Measurements from ENCODE around the gene BOLA3. TPM values are rescaled to one million over a fixed set of nuclear protein-coding genes. Genes with fewer than 3 reads are reported as not detected.
"Not testable (repeated sequence)": the region's sequence is repeated elsewhere in the genome, so short reads cannot be mapped to it uniquely, and the experiment has no call there.

BOLA3 gene
- total RNA-seq, 4 donors from 2014 or later, result 27.1 to 69.3 (median 40.8) TPM

DNA sequence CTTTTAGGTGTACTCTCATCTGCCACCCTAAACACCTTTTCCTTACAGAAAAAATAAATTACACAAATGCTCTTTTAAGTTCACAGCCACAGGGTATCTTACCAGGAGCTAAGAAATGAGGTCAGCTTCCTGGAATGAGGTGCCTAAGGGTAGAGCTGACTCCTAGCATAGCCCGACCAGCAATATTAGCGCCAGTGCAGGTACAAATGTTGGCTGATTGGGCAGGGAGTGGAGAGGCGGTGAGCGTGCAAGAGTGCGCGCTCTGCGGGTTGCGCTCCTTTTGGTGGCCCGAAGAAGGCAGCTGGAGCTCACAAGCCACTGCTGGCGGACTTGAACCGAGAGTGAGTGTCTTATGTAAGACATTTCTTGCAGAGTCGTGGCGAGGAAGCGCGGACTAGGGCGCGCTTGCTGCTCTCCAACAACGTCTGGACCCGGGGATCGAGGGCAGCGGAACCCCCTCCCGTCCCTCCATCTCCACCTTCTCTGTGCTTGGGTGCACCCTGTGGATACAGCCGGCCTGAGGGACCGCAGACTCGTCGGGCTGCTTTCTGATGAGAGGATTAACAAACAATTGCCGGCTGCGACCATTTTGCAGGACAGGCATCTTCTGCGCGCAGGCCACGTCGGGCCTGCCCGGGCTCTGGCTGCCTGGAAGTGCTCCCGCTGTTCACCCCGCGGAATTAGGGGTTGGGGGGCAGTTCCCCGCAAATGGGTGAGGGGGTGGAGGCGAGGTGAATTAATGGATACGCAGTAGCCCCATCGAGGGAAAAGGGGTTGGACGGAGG is 17.3 kb downstream of the BOLA3 start:
- intact Hi-C loops (cut with DNase I), result no loop called here
- Histone ChIP-seq H3K9me3 (no peaks in the 10 kb centered on the region), H3K4me1 (peaks cover 0 to 7% (median 0%) of the 10 kb centered on the region in 3 donors), H3K36me3 (peaks cover 0 to 23% (median 0%) of the 10 kb centered on the region in 3 donors), H3K27ac (no peak overlapping the region), H3K27me3 (peaks cover 0 to 29% (median 0%) of the 10 kb centered on the region in 4 donors), H3K4me3 (no peak overlapping the region)
- TF ChIP-seq CTCF (IDR thresholded peaks at IDR 0.05) (no peak), POLR2A (IDR thresholded peaks at IDR 0.05) (no peak)
- WGBS, 2 donors, result 44 to 58% methylated on average over 9 to 26 of the region's 41 CpGs
- DNase-seq, result no peak

DNA sequence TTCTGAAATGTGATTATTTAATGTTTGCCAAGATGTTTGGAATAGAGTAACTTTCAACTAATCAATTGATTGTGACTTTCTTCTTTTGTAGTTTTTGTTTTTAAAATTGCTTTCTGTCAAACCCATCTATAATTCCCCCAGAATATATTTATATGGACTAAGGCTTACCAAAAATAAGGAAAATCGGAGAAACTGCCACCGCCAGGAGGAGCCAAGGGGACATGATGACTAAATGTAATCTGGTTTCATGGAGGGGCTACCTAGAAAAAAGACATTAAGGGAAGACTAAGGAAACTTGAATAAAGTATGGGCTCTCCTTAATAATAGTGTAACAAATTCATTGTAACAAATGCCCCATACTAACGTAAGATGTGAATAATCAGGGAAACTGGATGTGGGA is 19.5 kb downstream of the BOLA3 start:
- 79 to 82% methylated on average over 3 of the region's 3 CpGs for WGBS, 2 donors
- Histone ChIP-seq H3K4me3 (no peak overlapping the region), H3K4me1 (peaks cover 0 to 7% (median 0%) of the 10 kb centered on the region in 3 donors), H3K36me3 (peaks cover 0 to under 1% (median 0%) of the 10 kb centered on the region in 3 donors), H3K9me3 (peaks cover 0 to under 1% (median 0%) of the 10 kb centered on the region in 3 donors), H3K27me3 (peaks cover 0 to 29% (median 0%) of the 10 kb centered on the region in 4 donors), H3K27ac (no peak overlapping the region)
- intact Hi-C loops (cut with DNase I), result no loop called here
- TF ChIP-seq CTCF (IDR thresholded peaks at IDR 0.05) (no peak), POLR2A (IDR thresholded peaks at IDR 0.05) (no peak)
- DNase-seq, result no peak

DNA sequence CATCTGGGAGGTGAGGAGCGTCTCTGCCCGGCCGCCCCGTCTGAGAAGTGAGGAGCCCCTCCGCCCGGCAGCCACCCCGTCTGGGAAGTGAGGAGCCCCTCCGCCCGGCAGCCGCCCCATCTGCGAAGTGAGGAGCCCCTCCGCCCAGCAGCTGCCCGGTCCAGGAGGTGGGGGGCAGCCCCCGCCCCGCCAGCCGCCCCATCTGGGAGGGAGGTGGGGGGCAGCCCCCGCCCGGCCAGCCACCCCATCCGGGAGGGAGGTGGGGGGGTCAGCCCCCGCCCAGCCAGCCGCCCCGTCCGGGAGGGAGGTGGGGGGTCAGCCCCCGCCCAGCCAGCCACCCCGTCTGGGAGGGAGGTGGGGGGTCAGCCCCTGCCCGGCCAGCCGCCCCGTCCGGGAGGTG is 23.8 kb downstream of the BOLA3 start:
- H3K4me3 ChIP-seq; DNase-seq; H3K27ac ChIP-seq; intact Hi-C loops (cut with DNase I); H3K27me3 ChIP-seq; H3K9me3 ChIP-seq; H3K36me3 ChIP-seq: not testable (repeated sequence)
- WGBS, 2 donors, result no CpG with 5 or more reads among the region's 29 CpGs
- H3K4me1 ChIP-seq, result peaks cover 0 to 11% (median 0%) of the 10 kb centered on the region in 3 donors

GRCh38 chr2:74121846-74122245 is 25.9 kb downstream of the BOLA3 start:
- H3K9me3 ChIP-seq; intact Hi-C loops (cut with DNase I); DNase-seq; H3K27me3 ChIP-seq; H3K36me3 ChIP-seq; H3K4me3 ChIP-seq; H3K27ac ChIP-seq: not testable (repeated sequence)
- H3K4me1 ChIP-seq, result peaks cover 0 to 11% (median 0%) of the 10 kb centered on the region in 3 donors
- WGBS, 2 donors, result 89 to 100% methylated on average over 1 of the region's 1 CpG

DNA sequence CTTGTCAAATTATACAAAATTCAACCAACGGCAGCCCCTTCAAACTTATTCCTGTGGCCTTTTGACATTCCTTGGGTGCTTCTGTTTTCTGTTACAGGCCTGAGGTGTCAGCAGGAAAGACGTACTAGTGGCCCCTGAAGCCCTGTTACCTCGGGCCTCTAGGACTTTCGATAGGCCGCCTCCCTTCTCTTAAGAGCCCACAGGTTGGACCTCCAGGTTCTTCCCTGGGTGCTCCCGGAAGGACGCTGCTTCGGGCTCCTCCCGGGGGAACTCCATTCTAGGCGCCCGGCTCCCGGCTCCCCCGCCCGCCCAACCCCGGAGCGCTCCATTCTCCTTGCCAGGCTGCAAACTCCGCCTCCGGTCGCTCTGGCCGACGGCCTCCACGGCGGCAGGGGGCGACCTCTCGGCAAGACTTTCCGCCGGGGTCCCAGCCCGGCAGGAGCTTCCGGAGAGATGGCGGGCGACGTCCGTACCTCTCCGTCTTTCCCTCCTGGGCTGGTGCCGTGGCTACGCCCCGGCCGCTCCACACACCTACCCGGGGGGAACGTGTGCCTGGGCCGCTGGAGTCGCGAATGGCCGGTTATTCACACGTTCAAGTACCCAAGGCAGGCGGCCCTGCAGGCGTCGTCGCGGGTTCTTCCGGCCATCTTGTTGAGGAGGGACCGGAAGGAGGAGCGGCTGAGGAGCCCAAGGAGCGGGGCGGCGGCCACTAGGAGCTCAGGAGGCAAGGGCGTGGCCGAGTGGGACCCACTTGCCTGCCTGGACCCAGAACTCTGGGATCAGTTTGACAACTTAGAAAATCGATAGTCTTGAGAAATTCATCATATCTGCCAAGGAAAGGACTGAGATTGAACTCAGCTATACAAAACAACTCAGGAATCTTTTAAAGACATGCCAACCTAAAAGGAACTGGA is 27.5 kb downstream of the BOLA3 start:
- Histone ChIP-seq H3K4me1 (peaks cover 0 to 11% (median 0%) of the 10 kb centered on the region in 3 donors), H3K27ac (peak overlapping the region; percentile 84 to 92 (median 90)), H3K9me3 (peaks cover 0 to 7% (median 0%) of the 10 kb centered on the region in 3 donors), H3K27me3 (no peaks in the 10 kb centered on the region), H3K36me3 (no peaks in the 10 kb centered on the region), H3K4me3 (peak overlapping the region; percentile 64 to 83 (median 74))
- intact Hi-C loops (cut with DNase I), result no loop called here
- peak; percentile 29 for DNase-seq
- TF ChIP-seq CTCF (IDR thresholded peaks at IDR 0.05) (peak; percentile 31 to 72 (median 52)), POLR2A (IDR thresholded peaks at IDR 0.05) (peak in 1 of 4 donors; percentile 17)
- 12 to 13% methylated on average over 7 to 17 of the region's 59 CpGs for WGBS, 2 donors

GRCh38 chr2:74119339-74119738 is 28.4 kb downstream of the BOLA3 start:
- H3K27me3 ChIP-seq, result no peaks in the 10 kb centered on the region
- H3K36me3 ChIP-seq, result no peaks in the 10 kb centered on the region
- H3K27ac ChIP-seq, result peak overlapping the region in 1 of 4 donors; percentile 92
- H3K4me3 ChIP-seq, result peak overlapping the region in 2 of 4 donors; percentile 70 to 78
- peaks cover 0 to 11% (median 0%) of the 10 kb centered on the region in 3 donors for H3K4me1 ChIP-seq
- intact Hi-C loops (cut with DNase I), result no loop called here
- H3K9me3 ChIP-seq, result peaks cover 0 to 7% (median 0%) of the 10 kb centered on the region in 3 donors
- TF ChIP-seq POLR2A (IDR thresholded peaks at IDR 0.05), result no peak
- TF ChIP-seq CTCF (IDR thresholded peaks at IDR 0.05), result peak in 1 of 6 experiments; percentile 32
- DNase-seq, result no peak
